ENCODE data around the gene GPR15LG.
"Not testable (repeated sequence)": the region's sequence is repeated elsewhere in the genome, so short reads cannot be mapped to it uniquely, and the experiment has no call there.

GPR15LG gene

DNA sequence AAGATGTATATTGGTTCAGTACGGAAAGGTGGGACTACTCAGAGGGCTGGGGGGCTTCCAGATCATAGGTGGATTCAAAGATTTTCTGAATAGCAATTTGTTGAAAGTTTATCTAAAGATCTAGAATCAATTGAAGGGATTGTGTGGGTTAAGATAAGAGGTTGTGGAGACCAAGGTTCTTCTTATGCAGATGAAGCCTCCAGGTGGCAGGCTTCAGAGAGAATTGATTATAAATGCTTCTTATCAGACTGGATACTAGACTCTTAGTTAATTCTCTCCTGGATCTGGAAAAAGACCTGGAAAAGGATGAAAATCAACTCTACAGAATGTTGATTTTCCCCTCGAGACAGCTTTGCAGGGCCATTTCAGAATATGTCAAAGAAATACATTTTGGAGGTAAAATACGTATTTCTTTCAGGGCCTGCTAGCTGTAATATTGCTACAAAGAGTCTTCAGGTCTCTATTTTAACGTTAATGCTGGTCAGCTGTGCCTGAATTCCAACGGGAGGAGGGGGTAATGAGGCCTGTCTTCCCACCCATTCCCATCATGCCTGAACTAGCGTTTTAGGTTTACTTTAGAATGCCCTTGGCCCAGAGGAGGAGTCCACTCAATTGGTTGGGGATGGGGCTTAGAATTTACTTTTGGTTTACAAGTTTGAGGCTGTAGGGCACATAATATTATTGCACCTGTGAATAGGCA is 12.8 kb upstream of the GPR15LG start:
- TF ChIP-seq, protein P1, sequence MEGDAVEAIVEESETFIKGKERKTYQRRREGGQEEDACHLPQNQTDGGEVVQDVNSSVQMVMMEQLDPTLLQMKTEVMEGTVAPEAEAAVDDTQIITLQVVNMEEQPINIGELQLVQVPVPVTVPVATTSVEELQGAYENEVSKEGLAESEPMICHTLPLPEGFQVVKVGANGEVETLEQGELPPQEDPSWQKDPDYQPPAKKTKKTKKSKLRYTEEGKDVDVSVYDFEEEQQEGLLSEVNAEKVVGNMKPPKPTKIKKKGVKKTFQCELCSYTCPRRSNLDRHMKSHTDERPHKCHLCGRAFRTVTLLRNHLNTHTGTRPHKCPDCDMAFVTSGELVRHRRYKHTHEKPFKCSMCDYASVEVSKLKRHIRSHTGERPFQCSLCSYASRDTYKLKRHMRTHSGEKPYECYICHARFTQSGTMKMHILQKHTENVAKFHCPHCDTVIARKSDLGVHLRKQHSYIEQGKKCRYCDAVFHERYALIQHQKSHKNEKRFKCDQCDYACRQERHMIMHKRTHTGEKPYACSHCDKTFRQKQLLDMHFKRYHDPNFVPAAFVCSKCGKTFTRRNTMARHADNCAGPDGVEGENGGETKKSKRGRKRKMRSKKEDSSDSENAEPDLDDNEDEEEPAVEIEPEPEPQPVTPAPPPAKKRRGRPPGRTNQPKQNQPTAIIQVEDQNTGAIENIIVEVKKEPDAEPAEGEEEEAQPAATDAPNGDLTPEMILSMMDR (IDR thresholded peaks at IDR 0.05; ENCODE audit: low read depth, low read length, missing control alignments) = no peak
- H3K4me3 ChIP-seq (ENCODE audit: low read depth, low read length) = no peak overlapping the region
- DNase-seq (ENCODE audit: low read depth) = no peak
- in situ Hi-C loops (cut with HindIII; ENCODE audit: low sequenced_read_pairs) = no loop called here

DNA sequence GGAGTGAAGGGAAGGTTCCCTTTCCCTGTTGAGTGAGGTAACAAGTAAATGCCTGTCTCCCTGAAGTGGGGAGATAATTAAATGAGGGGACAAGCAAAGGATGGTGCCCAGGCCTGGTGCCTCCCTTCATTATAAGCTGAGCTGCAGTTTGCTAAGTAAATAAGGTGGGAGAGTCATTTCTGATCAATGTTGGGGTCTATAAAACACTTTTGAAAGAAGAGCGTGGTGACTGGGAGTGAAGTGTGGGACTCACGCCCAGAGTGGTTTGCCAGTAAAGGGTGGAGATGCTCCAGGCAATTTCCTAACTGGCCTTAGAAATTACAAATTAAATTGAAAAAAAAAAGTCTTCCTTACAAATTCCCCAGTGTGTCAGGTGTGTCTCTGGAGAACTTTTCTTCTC is 9.6 kb upstream of the GPR15LG start:
- TF ChIP-seq, protein P1 (IDR thresholded peaks at IDR 0.05; ENCODE audit: low read depth, low read length, missing control alignments) = no peak
- DNase-seq (ENCODE audit: low read depth) = no peak
- H3K4me3 ChIP-seq (ENCODE audit: low read depth, low read length) = no peak overlapping the region
- in situ Hi-C loops (cut with HindIII; ENCODE audit: low sequenced_read_pairs) = no loop called here

DNA sequence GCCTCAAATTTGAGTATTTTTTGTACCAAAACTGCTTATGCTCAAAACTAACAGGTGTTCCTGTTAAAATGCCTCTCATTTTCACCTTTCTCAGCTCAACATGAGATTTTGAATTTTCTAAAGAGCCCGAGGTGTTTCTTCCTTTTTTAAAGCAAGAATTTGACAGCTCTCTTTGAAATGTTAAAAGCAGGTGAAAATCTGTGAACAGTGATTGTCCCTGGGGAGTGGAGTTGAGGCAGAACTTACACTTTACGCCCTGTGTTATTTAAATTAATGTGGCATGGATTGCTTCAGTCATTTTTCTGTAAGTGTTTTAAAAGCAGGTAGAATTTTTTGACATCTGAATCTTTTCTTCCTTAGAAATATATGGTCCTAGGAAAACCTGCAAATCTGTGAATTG is 9.2 kb upstream of the GPR15LG start:
- TF ChIP-seq, protein P1 (IDR thresholded peaks at IDR 0.05; ENCODE audit: low read depth, low read length, missing control alignments) = no peak
- no peak overlapping the region for H3K4me3 ChIP-seq (ENCODE audit: low read depth, low read length)
- in situ Hi-C loops (cut with HindIII; ENCODE audit: low sequenced_read_pairs) = no loop called here
- no peak for DNase-seq (ENCODE audit: low read depth)

DNA sequence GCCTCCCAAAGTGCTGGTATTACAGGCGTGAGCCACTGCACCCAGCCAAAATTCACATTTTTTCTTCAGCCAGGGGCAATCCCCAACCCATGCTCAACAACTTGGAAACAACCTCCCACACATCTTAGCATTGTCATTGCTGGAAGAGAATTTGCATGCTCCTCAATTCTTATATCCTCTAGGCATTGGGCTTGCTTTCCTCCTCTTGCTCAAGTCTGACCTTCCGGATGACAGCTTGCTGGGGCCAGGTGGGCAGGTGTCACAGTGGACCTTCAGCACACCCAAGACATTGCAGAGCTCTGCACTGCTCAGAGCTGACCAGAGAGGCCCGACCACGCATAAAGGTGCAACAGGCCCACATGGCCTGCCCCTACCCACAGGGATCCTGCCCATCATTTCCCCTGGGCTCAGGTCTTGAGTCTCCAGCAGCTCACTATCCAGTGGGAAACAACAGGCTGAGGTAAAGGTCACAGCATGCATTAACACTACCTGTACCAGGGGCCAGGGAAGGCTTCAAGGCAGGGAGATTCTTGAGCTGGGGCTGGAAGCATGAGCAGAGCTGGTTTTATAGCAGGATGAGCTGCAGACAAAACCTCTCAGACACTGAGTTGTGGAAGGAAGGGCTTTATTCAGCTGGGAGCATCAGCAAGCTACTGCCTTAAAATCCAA is 6.8 kb upstream of the GPR15LG start:
- TF ChIP-seq, protein P1 (IDR thresholded peaks at IDR 0.05; ENCODE audit: low read depth, low read length, missing control alignments) = no peak
- no peak for DNase-seq (ENCODE audit: low read depth)
- no peak overlapping the region for H3K4me3 ChIP-seq (ENCODE audit: low read depth, low read length)
- in situ Hi-C loops (cut with HindIII; ENCODE audit: low sequenced_read_pairs) = no loop called here

DNA sequence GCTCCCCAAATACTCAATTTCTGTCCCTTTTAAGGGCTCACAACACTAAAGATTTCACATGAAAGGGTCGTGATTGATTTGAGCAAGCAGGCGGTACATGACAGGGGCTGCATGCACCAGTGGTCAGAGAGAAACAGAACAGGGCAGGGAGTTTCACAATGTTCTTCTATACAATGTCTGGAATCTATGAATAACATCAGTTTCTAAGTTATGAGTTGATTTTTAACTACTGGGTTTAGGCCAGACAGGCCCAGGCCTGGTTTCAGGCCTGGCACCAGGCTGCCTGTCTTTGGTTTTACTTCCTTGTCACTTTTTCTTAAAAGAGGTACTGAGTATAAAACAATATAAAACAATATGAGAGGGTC is 6.3 kb upstream of the GPR15LG start:
- DNase-seq (ENCODE audit: low read depth); in situ Hi-C loops (cut with HindIII; ENCODE audit: low sequenced_read_pairs); H3K4me3 ChIP-seq (ENCODE audit: low read depth, low read length): not testable (repeated sequence)

DNA sequence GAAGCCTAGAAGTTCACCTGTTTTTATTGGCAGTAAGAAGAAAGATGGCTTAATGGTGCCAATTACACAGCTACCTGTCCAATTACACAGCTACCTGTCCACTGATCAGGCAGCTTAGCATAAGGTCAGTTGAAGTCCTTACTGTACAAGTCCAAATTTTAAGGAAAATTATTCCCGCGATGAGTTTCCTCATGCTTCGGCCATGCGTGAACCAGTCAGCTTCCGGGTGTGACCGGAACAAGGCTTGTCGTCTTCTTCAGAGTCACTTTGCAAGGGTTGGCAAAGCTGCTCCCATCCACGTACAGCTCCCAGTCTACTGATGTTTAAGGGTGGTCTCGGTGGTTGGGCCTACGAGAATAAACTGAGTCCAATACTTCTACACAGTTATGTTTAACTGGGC is 5.2 kb upstream of the GPR15LG start:
- in situ Hi-C loops (cut with HindIII; ENCODE audit: low sequenced_read_pairs); H3K4me3 ChIP-seq (ENCODE audit: low read depth, low read length); DNase-seq (ENCODE audit: low read depth): not testable (repeated sequence)

DNA sequence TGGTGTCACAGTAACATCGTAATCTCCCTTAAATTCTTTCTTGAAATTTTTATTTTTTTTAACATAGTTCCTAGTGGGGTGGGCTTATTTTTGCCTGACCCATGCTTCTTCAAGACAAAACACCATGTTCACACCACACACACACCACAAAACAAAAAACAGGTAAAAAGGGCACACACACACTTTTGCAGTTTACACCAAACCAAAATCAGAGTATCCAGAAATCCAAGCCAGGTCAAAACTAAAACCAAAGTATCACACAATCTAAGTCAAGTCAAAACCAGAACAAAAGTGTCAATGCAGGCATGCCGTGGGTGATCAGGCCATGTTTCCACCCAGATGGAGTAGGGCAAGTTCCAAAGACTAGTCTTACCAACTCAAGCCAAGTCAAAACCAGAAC is 2.4 kb upstream of the GPR15LG start:
- H3K4me3 ChIP-seq (ENCODE audit: low read depth, low read length); DNase-seq (ENCODE audit: low read depth); in situ Hi-C loops (cut with HindIII; ENCODE audit: low sequenced_read_pairs): not testable (repeated sequence)

DNA sequence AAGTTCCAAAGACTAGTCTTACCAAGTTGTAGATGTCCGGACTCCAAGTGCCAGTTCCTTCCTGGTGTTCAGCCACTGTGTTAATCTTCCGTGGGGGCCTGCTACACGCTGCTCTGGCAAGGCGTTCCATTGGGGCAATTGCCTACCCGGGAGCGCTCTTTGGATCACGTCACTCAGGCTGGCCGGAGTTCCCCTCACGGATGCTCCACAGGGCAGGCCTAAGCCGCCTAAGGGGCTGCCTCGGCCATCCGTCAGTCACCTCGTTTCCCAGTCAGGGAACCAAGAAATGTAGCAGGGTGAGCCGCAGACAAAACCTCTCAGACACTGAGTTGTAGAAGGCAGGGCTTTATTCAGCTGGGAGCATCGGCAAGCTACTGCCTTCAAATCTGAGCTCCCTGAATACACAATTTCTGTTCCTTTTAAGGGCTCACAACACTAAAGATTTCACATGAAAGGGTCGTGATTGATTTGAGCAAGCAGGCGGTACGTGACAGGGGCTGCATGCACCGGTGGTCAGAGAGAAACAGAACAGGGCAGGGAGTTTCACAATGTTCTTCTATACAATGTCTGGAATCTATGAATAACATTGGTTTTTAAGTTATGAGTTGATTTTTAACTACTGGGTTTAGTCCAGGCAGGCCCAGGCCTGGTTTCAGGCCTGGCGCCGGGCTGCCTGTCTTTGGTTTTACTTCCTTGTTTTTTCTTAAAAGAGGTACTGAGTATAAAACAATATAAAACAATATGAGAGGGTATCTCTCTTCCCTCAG is 1.7 kb upstream of the GPR15LG start:
- in situ Hi-C loops (cut with HindIII; ENCODE audit: low sequenced_read_pairs); H3K4me3 ChIP-seq (ENCODE audit: low read depth, low read length): not testable (repeated sequence)

More for the DNA sequence above, 1.7 kb upstream of the GPR15LG start:
- DNase-seq (ENCODE audit: low read depth) = not testable (repeated sequence)
